ENCODE results near the gene CAGE1.

CAGE1 gene

GRCh38 chr6:7432391-7433120, 43.0 kb upstream of the CAGE1 start:
- no peak for TF ChIP-seq CTCF (IDR thresholded peaks at IDR 0.05; ENCODE audit: insufficient read depth, low read length, missing control alignments)
- ChIA-PET CTCF (interaction anchor here (1.1 kb wide), 1 partner anchor 8 kb away, joined by 3 read pairs; no protein-coding TSS in a partner anchor), POLR2A (no interaction called here)
- DNase-seq (ENCODE audit: low read depth, low spot score), result no peak
- no peak overlapping the region for H3K4me3 ChIP-seq (ENCODE audit: low read depth, low read length)

GRCh38 chr6:7431674-7432390, 42.3 kb upstream of the CAGE1 start:
- DNase-seq (ENCODE audit: low read depth, low spot score), result no peak
- H3K4me3 ChIP-seq (ENCODE audit: low read depth, low read length), result no peak overlapping the region
- ChIA-PET CTCF (no interaction called here), POLR2A (no interaction called here)
- TF ChIP-seq CTCF (IDR thresholded peaks at IDR 0.05; ENCODE audit: insufficient read depth, low read length, missing control alignments), result no peak

- TF ChIP-seq CTCF (IDR thresholded peaks at IDR 0.05; ENCODE audit: insufficient read depth, low read length, missing control alignments), result no peak
- POLR2A ChIA-PET, result no interaction called here
- DNase-seq (ENCODE audit: low read depth, low spot score), result no peak
- no peak overlapping the region for H3K4me3 ChIP-seq (ENCODE audit: low read depth, low read length)
- CTCF ChIA-PET, result no interaction called here
Measured at GRCh38 chr6:7431313-7431673, 41.8 kb upstream of the CAGE1 start.

- ChIA-PET CTCF (interaction anchor here (1.0 to 3.4 kb wide), 6 partner anchors 138 to 174 kb away, joined by 3 to 26 read pairs (median 8); partner anchors contain the start of gene SNRNP48), POLR2A (interaction anchor here (1.3 kb wide), 1 partner anchor 115 kb away, joined by 7 read pairs; the partner anchor contains the start of gene DSP)
- DNase-seq (ENCODE audit: low read depth, low spot score), result no peak
- no peak overlapping the region for H3K4me3 ChIP-seq (ENCODE audit: low read depth, low read length)
- TF ChIP-seq CTCF (IDR thresholded peaks at IDR 0.05; ENCODE audit: insufficient read depth, low read length, missing control alignments), result no peak
Measured at GRCh38 chr6:7426447-7427169, 37.1 kb upstream of the CAGE1 start.

GRCh38 chr6:7425808-7426190, 36.3 kb upstream of the CAGE1 start:
- CTCF ChIA-PET, result interaction anchor here (0.9 to 3.4 kb wide), 12 partner anchors 8 to 203 kb away, joined by 3 to 26 read pairs (median 6); partner anchors contain the start of gene SNRNP48
- H3K4me3 ChIP-seq (ENCODE audit: low read depth, low read length), result no peak overlapping the region
- POLR2A ChIA-PET, result interaction anchor here (0.6 to 1.3 kb wide), 2 partner anchors 115 to 162 kb away, joined by 3 to 7 read pairs; partner anchors contain the start of gene DSP
- no peak for TF ChIP-seq CTCF (IDR thresholded peaks at IDR 0.05; ENCODE audit: insufficient read depth, low read length, missing control alignments)
- DNase-seq (ENCODE audit: low read depth, low spot score), result no peak

Measured in AG04449 (cell line).